Measurements from ENCODE around the gene TNKS2. TPM values are rescaled to one million over a fixed set of nuclear protein-coding genes. Genes with fewer than 3 reads are reported as not detected.

The TNKS2 gene
- total RNA-seq, 1 donor from 2014 or later: 13.8 TPM

GRCh38 chr10:91883549-91884444, 85.6 kb downstream of the TNKS2 start:
- intact Hi-C loops (cut with micrococcal nuclease): no loop called here
- peak overlapping the region; percentile 46 for H3K4me3 ChIP-seq
- H3K27me3 ChIP-seq (ENCODE audit: low read depth): peaks cover 9% of the 10 kb centered on the region
- peaks cover 4% of the 10 kb centered on the region for H3K9me3 ChIP-seq (replicated peaks)
- TF ChIP-seq CTCF (IDR thresholded peaks at IDR 0.05; ENCODE audit: borderline replicate concordance): no peak
- H3K4me1 ChIP-seq: peaks cover 33% of the 10 kb centered on the region
- peak; percentile 27 for DNase-seq
- H3K36me3 ChIP-seq: no peaks in the 10 kb centered on the region
- peak overlapping the region; percentile 65 for H3K27ac ChIP-seq (replicated peaks)

GRCh38 chr10:91884536-91884935, 86.3 kb downstream of the TNKS2 start:
- no peak for DNase-seq
- Histone ChIP-seq H3K27me3 (ENCODE audit: low read depth) (peaks cover 17% of the 10 kb centered on the region), H3K4me3 (peak overlapping the region; percentile 46), H3K27ac (replicated peaks) (peak overlapping the region; percentile 65), H3K36me3 (no peaks in the 10 kb centered on the region), H3K4me1 (peaks cover 33% of the 10 kb centered on the region), H3K9me3 (replicated peaks) (peaks cover 4% of the 10 kb centered on the region)
- intact Hi-C loops (cut with micrococcal nuclease): no loop called here
- TF ChIP-seq CTCF (IDR thresholded peaks at IDR 0.05; ENCODE audit: borderline replicate concordance): no peak

GRCh38 chr10:91885362-91886079, 87.3 kb downstream of the TNKS2 start:
- DNase-seq: no peak
- peaks cover 4% of the 10 kb centered on the region for H3K9me3 ChIP-seq (replicated peaks)
- H3K27me3 ChIP-seq (ENCODE audit: low read depth): peaks cover 26% of the 10 kb centered on the region
- intact Hi-C loops (cut with micrococcal nuclease): no loop called here
- H3K4me1 ChIP-seq: peaks cover 33% of the 10 kb centered on the region
- no peak for TF ChIP-seq CTCF (IDR thresholded peaks at IDR 0.05; ENCODE audit: borderline replicate concordance)
- H3K4me3 ChIP-seq: no peak overlapping the region
- H3K36me3 ChIP-seq: no peaks in the 10 kb centered on the region
- no peak overlapping the region for H3K27ac ChIP-seq (replicated peaks)

- H3K27me3 ChIP-seq (ENCODE audit: low read depth): peaks cover 26% of the 10 kb centered on the region
- DNase-seq: no peak
- no peaks in the 10 kb centered on the region for H3K36me3 ChIP-seq
- no peak overlapping the region for H3K27ac ChIP-seq (replicated peaks)
- no peaks in the 10 kb centered on the region for H3K9me3 ChIP-seq (replicated peaks)
- peaks cover 33% of the 10 kb centered on the region for H3K4me1 ChIP-seq
- no peak for TF ChIP-seq CTCF (IDR thresholded peaks at IDR 0.05; ENCODE audit: borderline replicate concordance)
- intact Hi-C loops (cut with micrococcal nuclease): no loop called here
- peak overlapping the region; percentile 70 for H3K4me3 ChIP-seq
Observed at GRCh38 chr10:91886954-91887271, 88.7 kb downstream of the TNKS2 start.

- H3K27ac ChIP-seq (replicated peaks): no peak overlapping the region
- peaks cover 26% of the 10 kb centered on the region for H3K27me3 ChIP-seq (ENCODE audit: low read depth)
- peak overlapping the region; percentile 70 for H3K4me3 ChIP-seq
- DNase-seq: no peak
- H3K36me3 ChIP-seq: no peaks in the 10 kb centered on the region
- H3K9me3 ChIP-seq (replicated peaks): no peaks in the 10 kb centered on the region
- intact Hi-C loops (cut with micrococcal nuclease): no loop called here
- TF ChIP-seq CTCF (IDR thresholded peaks at IDR 0.05; ENCODE audit: borderline replicate concordance): no peak
- H3K4me1 ChIP-seq: peaks cover 33% of the 10 kb centered on the region
Observed at GRCh38 chr10:91887272-91888076, 89.2 kb downstream of the TNKS2 start.

Data from left ventricle myocardium inferior (tissue), 1 donor.